ENCODE results near the gene FLOT1. TPM values are rescaled to one million over a fixed set of nuclear protein-coding genes. Genes with fewer than 3 reads are reported as not detected.

FLOT1 gene
- total RNA-seq, 1 experiment from 2014 or later: 182 TPM

- in situ Hi-C loops (cut with HindIII; ENCODE audit: low pct_unique_long_range_greater_than_20kb, low sequenced_read_pairs): no loop called here
These were observed 62.5 kb downstream of the FLOT1 start for GRCh38 chr6:30679765-30680535.

GRCh38 chr6:30678964-30679726 is 63.3 kb downstream of the FLOT1 start:
- peak; percentile 78 for DNase-seq (ENCODE audit: low read depth, low spot score)
- in situ Hi-C loops (cut with HindIII; ENCODE audit: low pct_unique_long_range_greater_than_20kb, low sequenced_read_pairs): no loop called here

More at GRCh38 chr6:30679765-30680535, 62.5 kb downstream of the FLOT1 start:
- DNase-seq (ENCODE audit: low read depth, low spot score): no peak

Small RNAs within 50 kb of the gene (small RNA-seq; reads per million reads assigned to genes)
- 0 reads per million in 2 experiments for gene RF00019
- 0 reads per million in 2 experiments for gene RN7SL353P

Other genes starting within 250 kb of the FLOT1 start
- gene GNL1, start 186.2 kb downstream of the FLOT1 start, total RNA-seq (2014; rRNA removed; shearing (Covaris generic)): 39.6 TPM in 2 replicates
- gene PRR3, start 185.4 kb downstream of the FLOT1 start, total RNA-seq (2014; rRNA removed; shearing (Covaris generic)): 8.0 and 8.5 TPM in 2 replicates
- 44.5 and 50.0 TPM in 2 replicates for gene ABCF1, start 171.2 kb downstream of the FLOT1 start, total RNA-seq (2014; rRNA removed; shearing (Covaris generic))
- gene PPP1R10, start 125.4 kb downstream of the FLOT1 start, total RNA-seq (2014; rRNA removed; shearing (Covaris generic)): 52.4 and 54.1 TPM in 2 replicates
- 126 and 141 TPM in 2 replicates for gene MRPS18B, start 124.8 kb downstream of the FLOT1 start, total RNA-seq (2014; rRNA removed; shearing (Covaris generic))
- gene ATAT1, start 115.8 kb downstream of the FLOT1 start, total RNA-seq (2014; rRNA removed; shearing (Covaris generic)): 1.8 and 3.9 TPM in 2 replicates
- 4.5 and 5.2 TPM in 2 replicates for gene C6orf136, start 95.6 kb downstream of the FLOT1 start, total RNA-seq (2014; rRNA removed; shearing (Covaris generic))
- 38.3 and 41.6 TPM in 2 replicates for gene DHX16, start 69.7 kb downstream of the FLOT1 start, total RNA-seq (2014; rRNA removed; shearing (Covaris generic))
- 15.5 and 18.5 TPM in 2 replicates for gene PPP1R18, start 56.0 kb downstream of the FLOT1 start, total RNA-seq (2014; rRNA removed; shearing (Covaris generic))
- 3.2 and 4.6 TPM in 2 replicates for gene NRM, start 51.7 kb downstream of the FLOT1 start, total RNA-seq (2014; rRNA removed; shearing (Covaris generic))
- 5.0 and 12.0 TPM in 2 replicates for gene MDC1, start 25.4 kb downstream of the FLOT1 start, total RNA-seq (2014; rRNA removed; shearing (Covaris generic))
- 457 and 505 TPM in 2 replicates for gene TUBB, start 22.3 kb downstream of the FLOT1 start, total RNA-seq (2014; rRNA removed; shearing (Covaris generic))
- 143 and 149 TPM in 2 replicates for gene IER3, start 1.9 kb upstream of the FLOT1 start, total RNA-seq (2014; rRNA removed; shearing (Covaris generic))
- gene DDR1, start 141.8 kb upstream of the FLOT1 start, total RNA-seq (2014; rRNA removed; shearing (Covaris generic)): 33.2 and 34.1 TPM in 2 replicates
- gene GTF2H4, start 165.5 kb upstream of the FLOT1 start, total RNA-seq (2014; rRNA removed; shearing (Covaris generic)): 16.3 and 18.0 TPM in 2 replicates
- 36.5 and 44.1 TPM in 2 replicates for gene VARS2, start 171.6 kb upstream of the FLOT1 start, total RNA-seq (2014; rRNA removed; shearing (Covaris generic))
- not detected in 2 replicates for gene SFTA2, start 189.5 kb upstream of the FLOT1 start, total RNA-seq (2014; rRNA removed; shearing (Covaris generic))
- not detected in 2 replicates for gene MUCL3, start 198.3 kb upstream of the FLOT1 start, total RNA-seq (2014; rRNA removed; shearing (Covaris generic))
- not detected in 2 replicates for gene MUC21, start 241.0 kb upstream of the FLOT1 start, total RNA-seq (2014; rRNA removed; shearing (Covaris generic))

Measured in SK-MEL-5 (cell line).